ENCODE measurements around the gene MYO3B.

DNA sequence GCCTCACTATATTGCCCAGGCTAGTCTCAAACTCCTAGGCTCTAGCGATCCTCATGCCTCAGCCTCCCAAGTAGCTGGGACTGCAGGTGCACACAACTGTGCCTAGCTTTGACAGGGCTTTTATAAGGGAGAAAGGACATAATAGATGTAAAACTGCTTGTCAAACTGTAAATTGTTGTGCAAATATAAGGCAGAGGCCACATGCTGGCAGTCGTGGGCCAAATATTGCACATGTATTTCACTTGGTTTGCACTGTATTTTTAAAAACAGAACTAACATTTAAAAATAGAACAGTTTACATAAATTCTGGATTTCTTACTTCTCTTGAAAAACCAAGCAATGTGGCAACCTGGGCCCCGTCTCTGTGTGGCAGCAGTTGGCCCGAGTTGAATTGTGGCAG is 31.2 kb upstream of the MYO3B start:
- no peak for TF ChIP-seq POLR2A (IDR thresholded peaks at IDR 0.05; ENCODE audit: low read length)
- no peak for TF ChIP-seq GATA1 (IDR thresholded peaks at IDR 0.05; ENCODE audit: low read depth, low read length)
